ENCODE data around the gene DNAJC4. TPM values are rescaled to one million over a fixed set of nuclear protein-coding genes. Genes with fewer than 3 reads are reported as not detected.

Gene DNAJC4
- total RNA-seq, 4 donors from 2014 or later: 52.6 to 214 (median 76.0) TPM

- intact Hi-C loops (cut with DNase I; ENCODE audit: low total_unique reads): no loop called here
- Histone ChIP-seq H3K27me3 (no peaks in the 10 kb centered on the region), H3K36me3 (no peaks in the 10 kb centered on the region), H3K4me3 (peak overlapping the region; percentile 58 to 87 (median 72)), H3K9me3 (no peaks in the 10 kb centered on the region), H3K4me1 (peaks cover 18 to 75% (median 53%) of the 10 kb centered on the region in 4 donors), H3K27ac (peak overlapping the region; percentile 93 to 95 (median 94))
- 4 to 17% methylated on average over 1 to 8 of the region's 8 CpGs for WGBS, 2 donors (ENCODE audit: low coverage in 1 of 2)
- in situ Hi-C loops (cut with MboI; ENCODE audit: low pct_ligation_motif_present in 1 of 4, low pct_unique_long_range_greater_than_20kb in 1 of 4, low sequenced_read_pairs in 3 of 4): no loop called here
- no peak for DNase-seq
- no peak for TF ChIP-seq POLR2A (IDR thresholded peaks at IDR 0.05)
- TF ChIP-seq, protein P1, sequence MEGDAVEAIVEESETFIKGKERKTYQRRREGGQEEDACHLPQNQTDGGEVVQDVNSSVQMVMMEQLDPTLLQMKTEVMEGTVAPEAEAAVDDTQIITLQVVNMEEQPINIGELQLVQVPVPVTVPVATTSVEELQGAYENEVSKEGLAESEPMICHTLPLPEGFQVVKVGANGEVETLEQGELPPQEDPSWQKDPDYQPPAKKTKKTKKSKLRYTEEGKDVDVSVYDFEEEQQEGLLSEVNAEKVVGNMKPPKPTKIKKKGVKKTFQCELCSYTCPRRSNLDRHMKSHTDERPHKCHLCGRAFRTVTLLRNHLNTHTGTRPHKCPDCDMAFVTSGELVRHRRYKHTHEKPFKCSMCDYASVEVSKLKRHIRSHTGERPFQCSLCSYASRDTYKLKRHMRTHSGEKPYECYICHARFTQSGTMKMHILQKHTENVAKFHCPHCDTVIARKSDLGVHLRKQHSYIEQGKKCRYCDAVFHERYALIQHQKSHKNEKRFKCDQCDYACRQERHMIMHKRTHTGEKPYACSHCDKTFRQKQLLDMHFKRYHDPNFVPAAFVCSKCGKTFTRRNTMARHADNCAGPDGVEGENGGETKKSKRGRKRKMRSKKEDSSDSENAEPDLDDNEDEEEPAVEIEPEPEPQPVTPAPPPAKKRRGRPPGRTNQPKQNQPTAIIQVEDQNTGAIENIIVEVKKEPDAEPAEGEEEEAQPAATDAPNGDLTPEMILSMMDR (IDR thresholded peaks at IDR 0.05): no peak
- no peak for TF ChIP-seq POLR2AphosphoS5 (IDR thresholded peaks at IDR 0.05)
- no peak for TF ChIP-seq EP300 (IDR thresholded peaks at IDR 0.05; ENCODE audit: low read depth)
Observed at GRCh38 chr11:64230985-64231365, 627 bp downstream of the DNAJC4 start.

DNA sequence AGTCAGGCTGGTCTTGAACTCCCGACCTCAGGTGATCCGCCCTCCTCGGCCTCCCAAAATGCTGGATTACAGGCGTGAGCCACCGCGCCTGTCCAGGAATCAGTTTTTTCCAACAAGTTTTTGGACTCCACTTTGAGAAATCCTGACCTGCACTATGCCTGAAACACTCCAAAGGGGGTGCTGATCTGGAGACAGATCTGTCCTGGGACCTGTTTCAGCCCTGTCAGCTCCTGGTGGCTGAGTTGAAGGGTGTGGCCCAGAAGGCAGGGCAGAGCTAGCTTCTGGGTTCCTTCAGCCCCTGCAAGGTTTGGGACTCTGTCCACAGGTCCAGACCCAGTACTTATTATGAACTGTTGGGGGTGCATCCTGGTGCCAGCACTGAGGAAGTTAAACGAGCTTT, 1.2 kb downstream of the DNAJC4 start:
- Histone ChIP-seq H3K9me3 (no peaks in the 10 kb centered on the region), H3K27me3 (no peaks in the 10 kb centered on the region), H3K4me3 (peak overlapping the region in 2 of 4 donors; percentile 71 to 87), H3K4me1 (peaks cover 18 to 78% (median 54%) of the 10 kb centered on the region in 4 donors), H3K36me3 (no peaks in the 10 kb centered on the region), H3K27ac (peak overlapping the region in 3 of 4 donors; percentile 93 to 95 (median 94))
- WGBS, 2 donors (ENCODE audit: low coverage in 1 of 2): 78% methylated on average over 7 of the region's 7 CpGs; no CpG with 5 or more reads in 1 of the 2 donors
- no peak for DNase-seq
- in situ Hi-C loops (cut with MboI; ENCODE audit: low pct_ligation_motif_present in 1 of 4, low pct_unique_long_range_greater_than_20kb in 1 of 4, low sequenced_read_pairs in 3 of 4): no loop called here
- TF ChIP-seq, protein P1 (IDR thresholded peaks at IDR 0.05): no peak
- no peak for TF ChIP-seq POLR2A (IDR thresholded peaks at IDR 0.05)
- no peak for TF ChIP-seq EP300 (IDR thresholded peaks at IDR 0.05; ENCODE audit: low read depth)
- TF ChIP-seq POLR2AphosphoS5 (IDR thresholded peaks at IDR 0.05): no peak
- intact Hi-C loops (cut with DNase I; ENCODE audit: low total_unique reads): no loop called here

DNA sequence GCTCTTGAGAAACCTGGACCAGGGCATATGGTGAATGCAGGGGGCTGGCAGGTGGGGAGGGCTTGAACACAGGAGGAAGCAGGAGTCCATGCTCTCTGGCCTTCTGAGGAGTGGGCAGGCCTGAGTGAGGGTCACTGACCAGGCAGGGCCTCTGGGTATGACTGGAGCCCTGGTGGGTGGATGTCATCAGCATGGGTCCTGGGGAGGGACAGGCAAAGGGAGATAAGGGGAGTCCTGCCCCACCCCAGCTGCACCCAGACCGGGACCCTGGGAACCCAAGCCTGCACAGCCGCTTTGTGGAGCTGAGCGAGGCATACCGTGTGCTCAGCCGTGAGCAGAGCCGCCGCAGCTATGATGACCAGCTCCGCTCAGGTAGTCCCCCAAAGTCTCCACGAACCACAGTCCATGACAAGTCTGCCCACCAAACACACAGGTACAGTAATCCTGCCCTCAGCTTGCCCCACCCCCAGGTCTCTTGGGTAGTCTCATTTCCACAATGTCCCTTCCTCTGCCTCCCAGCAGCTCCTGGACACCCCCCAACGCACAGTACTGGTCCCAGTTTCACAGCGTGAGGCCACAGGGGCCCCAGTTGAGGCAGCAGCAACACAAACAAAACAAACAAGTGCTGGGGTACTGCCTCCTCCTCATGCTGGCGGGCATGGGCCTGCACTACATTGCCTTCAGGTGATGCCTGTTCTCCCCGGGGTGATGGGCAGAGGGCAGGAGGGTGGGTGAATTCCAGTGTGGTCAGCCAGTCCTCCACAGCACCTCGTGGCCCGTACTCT, 2.0 kb downstream of the DNAJC4 start:
- Histone ChIP-seq H3K4me1 (peaks cover 15 to 79% (median 53%) of the 10 kb centered on the region in 4 donors), H3K4me3 (no peak overlapping the region), H3K9me3 (no peaks in the 10 kb centered on the region), H3K27ac (peak overlapping the region in 1 of 4 donors; percentile 93), H3K36me3 (no peaks in the 10 kb centered on the region), H3K27me3 (no peaks in the 10 kb centered on the region)
- no peak for TF ChIP-seq POLR2AphosphoS5 (IDR thresholded peaks at IDR 0.05)
- TF ChIP-seq EP300 (IDR thresholded peaks at IDR 0.05; ENCODE audit: low read depth): no peak
- no peak for TF ChIP-seq POLR2A (IDR thresholded peaks at IDR 0.05)
- TF ChIP-seq, protein P1 (IDR thresholded peaks at IDR 0.05): no peak
- no peak for DNase-seq
- intact Hi-C loops (cut with DNase I; ENCODE audit: low total_unique reads): no loop called here
- 86% methylated on average over 15 of the region's 15 CpGs; no CpG with 5 or more reads in 1 of the 2 donors for WGBS, 2 donors (ENCODE audit: low coverage in 1 of 2)
- in situ Hi-C loops (cut with MboI; ENCODE audit: low pct_ligation_motif_present in 1 of 4, low pct_unique_long_range_greater_than_20kb in 1 of 4, low sequenced_read_pairs in 3 of 4): no loop called here

DNA sequence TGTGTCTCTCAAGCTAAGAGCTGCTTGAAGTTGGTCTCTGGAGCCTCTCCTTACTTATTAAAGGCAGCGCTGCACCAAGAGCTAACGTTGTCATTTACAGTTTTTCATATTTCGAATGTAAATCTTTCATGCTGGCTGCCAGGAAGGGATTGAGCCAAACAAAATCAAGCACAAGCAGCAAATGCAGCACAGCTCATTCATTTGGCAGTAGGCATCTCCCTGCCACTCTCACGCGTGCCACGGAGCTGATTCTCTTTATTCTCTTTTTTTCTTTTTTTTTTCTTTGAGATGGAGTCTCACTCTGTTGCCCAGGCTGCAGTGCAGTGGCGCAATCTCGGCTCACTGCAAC, 2.6 kb downstream of the DNAJC4 start:
- in situ Hi-C loops (cut with MboI; ENCODE audit: low pct_ligation_motif_present in 1 of 4, low pct_unique_long_range_greater_than_20kb in 1 of 4, low sequenced_read_pairs in 3 of 4) (no loop called here), intact Hi-C loops (cut with DNase I; ENCODE audit: low total_unique reads) (no loop called here)
- H3K27ac ChIP-seq: peak overlapping the region in 1 of 4 donors; percentile 93
- no peak for TF ChIP-seq POLR2AphosphoS5 (IDR thresholded peaks at IDR 0.05)
- no peak for DNase-seq
- no peak overlapping the region for H3K4me3 ChIP-seq
- H3K27me3 ChIP-seq: no peaks in the 10 kb centered on the region
- peaks cover 12 to 79% (median 55%) of the 10 kb centered on the region in 4 donors for H3K4me1 ChIP-seq
- H3K9me3 ChIP-seq: no peaks in the 10 kb centered on the region
- WGBS, 2 donors (ENCODE audit: low coverage in 1 of 2): 90 to 92% methylated on average over 6 to 8 of the region's 8 CpGs
- H3K36me3 ChIP-seq: no peaks in the 10 kb centered on the region

All from transverse colon (tissue), 4 donors.